GM18868 (cell line): ENCODE measurements around the gene CCL8.

Experiments used
- ATAC-seq: cut with Tn5 transposase; IDR thresholded peaks from one replicate; pipeline ENCODE4 v1.9.1; 2021; ENCODE audit warnings: mild to moderate bottlenecking, moderate library complexity; ENCODE audit not compliant: unreplicated experiment

Gene CCL8

GRCh38 chr17:34319039-34319483 is at the start of gene CCL8:
Gene CCL8, plus strand, starts transcription at chr17:34319435. Its CDS starts 67 bp downstream, at chr17:34319502.
- no peak for ATAC-seq

GRCh38 chr17:34269969-34270368 is 49.3 kb upstream of the CCL8 start, which contains the start of gene CCL7:
Gene CCL7, plus strand, starts transcription at chr17:34270221. Its CDS starts 70 bp downstream, at chr17:34270291.
- no peak for ATAC-seq

- ATAC-seq = no peak
Observed at GRCh38 chr17:34275881-34276280, 43.4 kb upstream of the CCL8 start.

- ATAC-seq = no peak
Observed at GRCh38 chr17:34276826-34277225, 42.4 kb upstream of the CCL8 start.

- no peak for ATAC-seq
Observed at GRCh38 chr17:34283571-34283970, 35.7 kb upstream of the CCL8 start.

- ATAC-seq = no peak
Observed at GRCh38 chr17:34285286-34285792, 33.9 kb upstream of the CCL8 start, which contains the start of gene CCL11. Gene CCL11, plus strand, starts transcription at chr17:34285742. Its CDS starts 67 bp downstream, at chr17:34285809.

- no peak for ATAC-seq
Observed at GRCh38 chr17:34287875-34288274, 31.4 kb upstream of the CCL8 start.

- ATAC-seq = no peak
Observed at GRCh38 chr17:34290586-34290985, 28.6 kb upstream of the CCL8 start.

GRCh38 chr17:34291721-34292348 is 27.4 kb upstream of the CCL8 start:
- ATAC-seq = no peak

- no peak for ATAC-seq
Observed at GRCh38 chr17:34299027-34299426, 20.2 kb upstream of the CCL8 start.

- ATAC-seq = no peak
Observed at GRCh38 chr17:34299956-34300577, 19.2 kb upstream of the CCL8 start.

GRCh38 chr17:34300652-34301370 is 18.4 kb upstream of the CCL8 start:
- ATAC-seq = no peak

GRCh38 chr17:34301986-34302385 is 17.2 kb upstream of the CCL8 start:
- ATAC-seq = no peak

- ATAC-seq = no peak
Observed at GRCh38 chr17:34302636-34303035, 16.6 kb upstream of the CCL8 start.

GRCh38 chr17:34303606-34304005 is 15.6 kb upstream of the CCL8 start:
- no peak for ATAC-seq

- ATAC-seq = no peak
Observed at GRCh38 chr17:34305061-34305460, 14.2 kb upstream of the CCL8 start.

- no peak for ATAC-seq
Observed at GRCh38 chr17:34305606-34306005, 13.6 kb upstream of the CCL8 start.

- ATAC-seq = no peak
Observed at GRCh38 chr17:34306466-34306865, 12.8 kb upstream of the CCL8 start.

- ATAC-seq = no peak
Observed at GRCh38 chr17:34307110-34307509, 12.1 kb upstream of the CCL8 start.

- ATAC-seq = no peak
Observed at GRCh38 chr17:34308371-34308770, 10.9 kb upstream of the CCL8 start.

- no peak for ATAC-seq
Observed at GRCh38 chr17:34311291-34311690, 7.9 kb upstream of the CCL8 start.

GRCh38 chr17:34312080-34312479 is 7.2 kb upstream of the CCL8 start:
- ATAC-seq = no peak
